ENCODE data around the gene DNAJB2.

- TF ChIP-seq POLR2A (IDR thresholded peaks at IDR 0.05; ENCODE audit: low read length) = no peak
- TF ChIP-seq GATA1 (IDR thresholded peaks at IDR 0.05; ENCODE audit: low read depth, low read length) = no peak
Measured at GRCh38 chr2:219309278-219309677, 30.1 kb downstream of the DNAJB2 start, which contains the start of gene PTPRN.
